Skin of body (tissue), 2 donors: ENCODE results near the gene CCNL2. TPM values are rescaled to one million over a fixed set of nuclear protein-coding genes. Genes with fewer than 3 reads are reported as not detected.
"Not testable (repeated sequence)": the region's sequence is repeated elsewhere in the genome, so short reads cannot be mapped to it uniquely, and the experiment has no call there.

Experiments
- DNase-seq: peaks from one replicate; lab custom pipeline; 2025; lab: John Stamatoyannopoulos, UW
- total RNA-seq: library from RNA; depleted of rRNA; stranded (reverse); fragments of >200 nt; gene quantifications from one replicate; pipeline ENCODE4 v1.2.3, GENCODE V29; 2014

The CCNL2 gene
- total RNA-seq, 1 donor from 2014 or later, result 178 TPM

- DNase-seq, result no peak
Measured at GRCh38 chr1:1419813-1420653, 20.9 kb upstream of the CCNL2 start.

GRCh38 chr1:1419363-1419812, 20.3 kb upstream of the CCNL2 start:
- no peak for DNase-seq

- DNase-seq, result no peak
Measured at GRCh38 chr1:1418464-1419362, 19.6 kb upstream of the CCNL2 start.

- DNase-seq, result not testable (repeated sequence)
Measured at GRCh38 chr1:1417825-1418463, 18.8 kb upstream of the CCNL2 start.

GRCh38 chr1:1417396-1417795, 18.3 kb upstream of the CCNL2 start:
- DNase-seq, result not testable (repeated sequence)

DNA sequence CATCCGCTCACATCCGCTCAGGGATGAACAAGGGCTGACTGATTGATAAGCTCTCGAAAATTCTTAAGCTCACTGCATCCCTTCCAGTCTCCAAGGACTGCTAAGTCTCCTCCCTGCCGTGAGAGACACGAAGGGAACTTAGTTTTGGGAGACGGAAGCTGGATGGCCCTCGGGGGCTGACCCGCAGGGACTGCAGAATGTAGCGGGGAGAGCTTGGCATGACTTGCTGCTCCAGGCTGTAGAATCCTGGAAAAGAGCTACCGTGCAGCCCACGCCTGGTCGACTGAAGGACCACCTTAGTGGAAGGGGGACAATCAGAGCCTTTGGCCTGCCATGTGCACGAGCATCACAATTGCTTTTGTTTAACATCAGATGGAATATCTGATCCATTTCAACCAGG, 16.6 kb upstream of the CCNL2 start:
- no peak for DNase-seq

DNA sequence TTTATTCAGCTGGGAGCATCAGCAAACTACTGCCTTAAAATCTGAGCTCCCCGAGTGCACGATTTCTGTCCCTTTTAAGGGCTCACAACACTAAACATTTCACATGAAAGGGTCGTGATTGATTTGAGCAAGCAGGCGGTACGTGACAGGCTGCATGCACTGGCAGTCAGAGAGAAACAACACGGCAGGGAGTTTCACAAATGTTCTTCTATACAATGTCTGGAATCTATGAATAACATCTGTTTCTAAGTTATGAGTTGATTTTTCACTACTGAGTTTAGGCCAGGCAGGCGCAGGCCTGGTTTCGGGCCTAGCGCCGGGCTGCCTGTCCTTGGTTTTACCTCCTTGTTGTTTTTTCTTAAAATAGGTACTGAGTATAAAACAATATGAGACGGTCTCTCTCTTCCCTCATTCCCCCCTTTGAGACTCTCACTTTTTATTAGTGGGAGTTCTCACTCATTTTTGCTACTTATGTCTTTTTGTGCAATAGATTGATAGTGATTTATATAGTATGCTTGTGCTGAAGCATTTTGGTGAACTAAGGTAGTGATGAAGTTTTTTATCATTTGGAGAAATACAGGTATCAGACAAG, 13.3 kb upstream of the CCNL2 start:
- not testable (repeated sequence) for DNase-seq

- no peak for DNase-seq
Measured at GRCh38 chr1:1411626-1412025, 12.5 kb upstream of the CCNL2 start.

DNA sequence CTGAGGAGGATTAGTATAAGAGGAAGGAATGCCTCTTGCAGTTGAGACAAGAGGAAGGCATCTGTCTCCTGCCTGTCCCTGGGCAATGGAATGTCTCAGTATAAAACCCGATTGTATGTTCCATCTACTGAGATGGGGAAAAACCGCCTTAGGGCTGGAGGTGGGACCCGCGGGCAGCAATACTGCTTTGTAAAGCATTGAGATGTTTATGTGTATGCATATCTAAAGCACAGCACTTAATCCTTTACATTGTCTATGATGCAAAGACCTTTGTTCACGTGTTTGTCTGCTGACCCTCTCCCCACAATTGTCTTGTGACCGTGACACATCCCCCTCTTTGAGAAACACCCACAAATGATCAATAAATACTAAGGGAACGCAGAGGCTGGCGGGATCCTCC, 11.1 kb upstream of the CCNL2 start:
- not testable (repeated sequence) for DNase-seq

DNA sequence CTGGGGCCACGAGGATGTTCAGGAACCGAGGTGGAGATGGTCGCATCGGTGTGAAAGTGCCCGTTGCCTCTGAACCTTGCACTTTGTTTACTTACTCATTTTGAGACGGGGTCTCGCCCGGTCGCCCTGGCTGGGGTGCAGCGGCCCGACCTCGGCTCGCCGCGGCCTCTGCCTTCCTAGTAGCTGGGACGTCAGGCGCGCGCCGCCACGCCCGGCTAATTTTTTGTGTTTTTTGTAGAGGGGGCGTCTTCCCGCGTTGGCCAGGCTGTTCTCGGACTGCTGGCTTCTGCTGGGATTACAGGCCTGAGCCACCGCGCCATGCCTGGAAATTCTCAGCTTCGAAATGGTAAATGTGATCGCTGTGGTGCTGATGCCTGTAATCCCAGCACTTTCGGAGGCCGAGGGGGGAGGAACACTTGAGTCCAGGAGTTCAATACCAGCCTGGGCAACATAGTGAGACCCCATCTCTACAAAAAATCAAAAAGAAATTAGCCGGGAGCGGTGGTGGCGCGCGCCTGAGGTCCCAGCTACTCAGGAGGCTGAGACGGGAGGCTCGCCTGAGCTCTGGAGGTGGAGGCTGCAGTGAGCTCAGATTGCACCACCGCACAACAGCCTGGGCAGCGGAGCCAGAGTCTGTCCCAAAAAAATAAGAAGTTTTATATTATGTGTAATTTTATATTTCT, 8.6 kb upstream of the CCNL2 start:
- DNase-seq, result no peak

DNA sequence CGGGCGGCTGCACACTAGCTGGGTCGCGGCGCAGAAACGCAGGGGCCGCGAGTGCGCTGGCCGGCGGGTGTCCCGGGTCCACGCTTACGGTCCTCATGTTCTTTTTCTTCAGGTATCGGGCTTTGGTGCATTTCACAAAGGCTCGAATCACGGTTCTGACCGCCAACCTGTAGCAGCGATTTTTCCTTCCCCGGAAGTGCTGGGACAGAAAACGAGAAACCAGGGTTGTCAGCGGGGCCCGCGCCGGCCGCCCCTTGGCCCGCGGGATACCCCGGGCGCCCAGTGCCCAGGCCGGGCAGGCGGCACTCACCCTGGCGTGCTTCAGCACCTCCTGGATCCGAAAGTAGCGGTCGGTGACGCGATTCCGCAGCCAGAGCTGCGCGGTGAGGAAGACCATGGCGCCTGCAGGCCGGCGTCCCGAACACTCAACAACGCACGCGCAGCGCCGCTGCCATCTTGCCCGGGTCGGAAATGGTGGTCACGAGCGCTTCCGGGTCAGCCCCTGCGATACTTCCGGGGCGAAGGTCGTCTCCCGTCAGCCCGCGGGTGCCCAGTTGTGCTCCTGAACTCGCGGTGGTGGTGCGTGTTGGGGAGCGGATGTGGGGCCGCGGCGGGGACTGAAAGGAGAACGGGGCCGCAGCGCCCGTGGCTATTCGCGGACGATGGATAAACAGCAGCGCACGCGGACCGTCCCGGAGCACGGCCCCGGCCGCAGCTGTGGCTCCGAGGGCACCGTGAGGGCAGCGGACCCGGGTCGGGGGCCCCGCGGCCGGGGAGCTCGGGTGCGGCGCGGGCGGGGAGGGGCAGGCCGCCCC, 7.9 kb upstream of the CCNL2 start, which contains the start of gene MRPL20:
Gene MRPL20, minus strand, starts transcription at position 473 of the 815 bp plus-strand sequence. Its CDS starts 76 bp downstream, at position 397.
- DNase-seq, result peak; percentile 81

GRCh38 chr1:1406101-1406820, 7.1 kb upstream of the CCNL2 start:
- DNase-seq, result no peak

- no peak for DNase-seq
Measured at GRCh38 chr1:1403653-1404052, 4.5 kb upstream of the CCNL2 start.

GRCh38 chr1:1402901-1403392, 3.8 kb upstream of the CCNL2 start:
- not testable (repeated sequence) for DNase-seq

DNA sequence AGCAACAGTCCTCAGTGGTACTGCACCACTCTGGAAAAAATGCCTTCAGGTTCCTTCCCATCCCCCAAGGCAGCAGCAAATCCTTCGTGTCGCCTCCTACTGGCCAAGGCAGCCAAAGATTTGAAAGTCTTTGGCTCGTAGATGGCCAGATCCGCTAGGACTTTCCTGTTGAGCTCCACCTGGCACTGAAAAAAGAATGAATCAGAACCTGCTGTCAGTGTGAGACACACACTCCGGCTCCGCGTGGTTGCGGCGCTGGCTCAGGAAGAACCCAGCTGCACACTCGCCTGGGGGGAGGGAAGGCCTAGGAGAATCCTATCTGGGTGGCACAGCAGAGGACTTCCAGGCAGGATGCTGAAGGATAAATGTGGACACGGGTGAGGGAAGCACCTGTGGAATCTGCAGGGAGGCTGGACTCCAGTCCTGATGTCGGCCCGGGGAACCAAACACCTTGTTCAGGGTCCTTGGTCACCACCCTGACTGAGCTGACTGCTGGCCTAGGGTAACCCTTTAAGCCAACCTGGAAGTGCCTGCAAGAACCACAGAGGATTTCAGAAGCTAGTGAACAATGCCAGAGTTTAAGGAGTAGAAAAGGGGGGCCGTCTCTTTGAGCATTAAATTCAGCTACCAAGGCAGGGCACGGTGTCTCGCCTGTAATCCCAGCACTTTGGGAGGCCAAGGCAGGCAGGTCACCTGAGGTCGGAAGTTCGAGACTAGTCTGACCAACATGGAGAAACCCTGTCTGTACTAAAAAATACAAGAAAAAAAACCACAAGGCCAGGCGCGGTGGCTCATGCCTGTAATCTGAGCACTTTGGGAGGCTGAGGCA, 3.2 kb upstream of the CCNL2 start:
- no peak for DNase-seq

DNA sequence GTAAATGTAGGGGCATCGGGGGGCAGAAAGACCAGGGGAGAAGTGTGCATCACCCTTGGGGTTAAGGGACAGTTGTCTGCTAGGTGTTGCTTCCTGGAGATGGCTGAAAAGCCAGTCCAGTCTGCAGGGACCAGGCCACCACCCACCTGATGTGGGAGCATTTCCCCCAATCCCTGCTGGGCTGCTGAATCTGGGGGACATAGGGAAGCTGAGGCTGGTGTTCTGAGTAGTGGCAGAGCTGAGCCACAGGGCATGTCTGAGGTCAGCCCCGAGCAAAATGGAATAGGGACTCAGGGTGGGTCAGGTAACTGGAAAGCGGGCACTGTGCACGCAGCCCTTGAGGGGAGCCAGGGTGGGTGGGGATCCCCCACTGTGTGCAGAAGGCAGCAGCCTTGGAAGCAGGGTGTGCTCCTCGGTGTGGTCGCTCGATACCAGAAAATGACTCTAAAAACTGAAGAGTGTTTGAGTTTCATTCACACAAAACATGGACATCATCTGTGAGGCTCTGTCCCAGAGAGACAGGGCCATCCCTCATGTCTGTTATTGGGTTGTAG, 2.4 kb upstream of the CCNL2 start:
- DNase-seq, result no peak

- DNase-seq, result no peak
Measured at GRCh38 chr1:1400576-1401456, 1.7 kb upstream of the CCNL2 start.
